Upper lobe of left lung (tissue), 4 donors: Measurements from ENCODE around the gene PELI2.

Experiments
- CTCF ChIP-seq, 6 experiments: fragments of 450-650 bp in 4 of 6; fragments of 200-600 bp in 2 of 6; sonication (generic) in 2 of 6; IDR thresholded peaks; one replicate each; pipeline ENCODE4 v1.5.1; 2016 to 2019; ENCODE audit warnings: antibody characterized with exemption in 6 of 6
- POLR2A ChIP-seq, 4 donors: fragments of 450-650 bp; IDR thresholded peaks; one replicate each; pipeline ENCODE4 v1.5.1; 2016 to 2017; ENCODE audit warnings: antibody characterized with exemption in 4 of 4, mild to moderate bottlenecking in 2 of 4
- POLR2AphosphoS5 ChIP-seq, 2 donors: sonication (generic); formaldehyde crosslinking; IDR thresholded peaks; one replicate each; pipeline ENCODE4 v1.5.1; 2017; ENCODE audit warnings: antibody characterized with exemption in 2 of 2

- TF ChIP-seq CTCF (IDR thresholded peaks at IDR 0.05) (no peak), POLR2A (IDR thresholded peaks at IDR 0.05) (no peak), POLR2AphosphoS5 (IDR thresholded peaks at IDR 0.05) (no peak)
These were observed 177.5 kb downstream of the PELI2 start for GRCh38 chr14:56295743-56296142.
